GM12801 (cell line): ENCODE data around the gene CHMP4A.

Source experiments
- TF ChIP-seq, protein P1 (sequence below): IDR thresholded peaks from one replicate; pipeline ENCODE4 v1.5.1; 2011; ENCODE audit warnings: control low read depth; ENCODE audit not compliant: insufficient read length; ENCODE audit errors: extremely low read depth

The CHMP4A gene

DNA sequence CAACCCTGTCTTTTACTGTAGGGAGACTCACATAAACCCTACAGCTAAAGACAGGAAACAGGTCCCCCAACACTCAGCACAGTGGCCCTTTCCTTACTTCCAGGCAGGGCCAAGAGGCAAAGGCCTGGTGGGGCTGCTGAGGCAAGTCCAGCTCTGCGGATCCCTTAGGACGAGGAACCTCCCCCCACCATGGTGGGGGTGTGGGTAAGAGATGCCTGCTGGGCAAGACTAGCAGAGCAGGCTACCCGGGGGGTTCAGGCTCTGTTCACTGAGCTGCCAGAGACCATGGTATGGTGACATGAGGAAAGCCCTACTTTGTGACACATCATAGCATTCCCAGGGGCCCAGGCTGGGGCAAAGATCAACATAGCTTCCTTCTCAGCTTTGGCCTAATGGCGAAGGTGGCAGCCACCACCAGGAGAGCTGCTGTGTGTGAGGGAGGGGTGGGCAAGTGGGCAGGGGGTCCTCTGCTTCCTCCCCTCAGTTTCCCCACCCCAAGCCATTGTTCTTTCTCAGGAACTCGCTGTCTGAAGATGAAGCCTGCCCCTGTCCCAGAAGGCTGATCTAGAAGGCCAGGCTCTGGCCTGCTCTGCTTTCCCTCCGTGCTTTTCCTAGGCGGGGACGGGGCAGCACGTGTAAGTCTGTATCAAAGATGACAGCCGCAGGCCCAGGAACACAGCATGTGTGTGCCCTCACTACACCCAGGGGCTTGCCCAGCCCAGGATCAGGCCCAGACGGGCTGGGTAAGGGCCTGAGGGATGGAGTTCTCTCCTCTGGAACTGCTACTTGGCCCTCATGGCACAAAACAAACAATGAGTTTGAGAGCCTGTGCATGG, 39.2 kb upstream of the CHMP4A start:
- TF ChIP-seq, protein P1, sequence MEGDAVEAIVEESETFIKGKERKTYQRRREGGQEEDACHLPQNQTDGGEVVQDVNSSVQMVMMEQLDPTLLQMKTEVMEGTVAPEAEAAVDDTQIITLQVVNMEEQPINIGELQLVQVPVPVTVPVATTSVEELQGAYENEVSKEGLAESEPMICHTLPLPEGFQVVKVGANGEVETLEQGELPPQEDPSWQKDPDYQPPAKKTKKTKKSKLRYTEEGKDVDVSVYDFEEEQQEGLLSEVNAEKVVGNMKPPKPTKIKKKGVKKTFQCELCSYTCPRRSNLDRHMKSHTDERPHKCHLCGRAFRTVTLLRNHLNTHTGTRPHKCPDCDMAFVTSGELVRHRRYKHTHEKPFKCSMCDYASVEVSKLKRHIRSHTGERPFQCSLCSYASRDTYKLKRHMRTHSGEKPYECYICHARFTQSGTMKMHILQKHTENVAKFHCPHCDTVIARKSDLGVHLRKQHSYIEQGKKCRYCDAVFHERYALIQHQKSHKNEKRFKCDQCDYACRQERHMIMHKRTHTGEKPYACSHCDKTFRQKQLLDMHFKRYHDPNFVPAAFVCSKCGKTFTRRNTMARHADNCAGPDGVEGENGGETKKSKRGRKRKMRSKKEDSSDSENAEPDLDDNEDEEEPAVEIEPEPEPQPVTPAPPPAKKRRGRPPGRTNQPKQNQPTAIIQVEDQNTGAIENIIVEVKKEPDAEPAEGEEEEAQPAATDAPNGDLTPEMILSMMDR = no peak

DNA sequence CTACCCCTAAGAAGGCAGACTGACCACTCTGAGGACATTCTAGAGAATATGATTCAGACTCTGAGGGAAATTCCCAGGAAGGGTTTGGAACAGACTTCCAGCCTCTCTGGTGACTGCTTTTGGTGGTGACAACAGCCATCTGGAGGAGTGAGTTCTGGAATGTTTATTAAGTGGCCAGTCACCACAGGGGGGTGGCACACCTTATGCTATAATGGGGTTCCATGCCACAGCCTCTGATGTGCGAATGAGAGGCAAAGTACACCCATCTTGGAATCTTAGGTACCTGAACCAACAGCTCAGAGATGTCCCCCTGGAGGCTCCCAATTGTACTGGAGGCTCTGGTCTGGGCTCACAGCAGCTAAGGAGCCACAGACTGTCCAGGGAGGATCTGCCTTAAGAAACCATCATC, 38.6 kb upstream of the CHMP4A start:
- TF ChIP-seq, protein P1 = no peak

DNA sequence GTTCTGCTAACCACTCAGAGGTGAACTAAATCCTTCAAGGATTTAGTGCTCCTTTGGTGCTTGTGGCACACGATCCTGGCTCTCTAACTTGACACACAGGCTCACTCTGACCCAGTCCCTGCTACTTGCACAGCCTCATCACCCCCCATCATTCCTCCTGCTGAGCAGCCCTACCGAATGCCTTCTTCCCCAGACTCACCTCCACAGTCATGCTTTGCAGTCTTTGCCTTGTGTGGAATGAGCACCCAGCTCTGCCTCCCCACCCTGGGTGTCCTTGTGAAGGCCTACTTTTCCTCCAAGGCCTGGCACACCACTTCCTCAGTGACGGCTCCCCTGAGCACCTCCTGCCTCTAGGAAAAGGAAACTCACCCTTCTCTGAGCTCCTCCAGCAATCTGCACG, 37.1 kb upstream of the CHMP4A start:
- TF ChIP-seq, protein P1 = no peak

DNA sequence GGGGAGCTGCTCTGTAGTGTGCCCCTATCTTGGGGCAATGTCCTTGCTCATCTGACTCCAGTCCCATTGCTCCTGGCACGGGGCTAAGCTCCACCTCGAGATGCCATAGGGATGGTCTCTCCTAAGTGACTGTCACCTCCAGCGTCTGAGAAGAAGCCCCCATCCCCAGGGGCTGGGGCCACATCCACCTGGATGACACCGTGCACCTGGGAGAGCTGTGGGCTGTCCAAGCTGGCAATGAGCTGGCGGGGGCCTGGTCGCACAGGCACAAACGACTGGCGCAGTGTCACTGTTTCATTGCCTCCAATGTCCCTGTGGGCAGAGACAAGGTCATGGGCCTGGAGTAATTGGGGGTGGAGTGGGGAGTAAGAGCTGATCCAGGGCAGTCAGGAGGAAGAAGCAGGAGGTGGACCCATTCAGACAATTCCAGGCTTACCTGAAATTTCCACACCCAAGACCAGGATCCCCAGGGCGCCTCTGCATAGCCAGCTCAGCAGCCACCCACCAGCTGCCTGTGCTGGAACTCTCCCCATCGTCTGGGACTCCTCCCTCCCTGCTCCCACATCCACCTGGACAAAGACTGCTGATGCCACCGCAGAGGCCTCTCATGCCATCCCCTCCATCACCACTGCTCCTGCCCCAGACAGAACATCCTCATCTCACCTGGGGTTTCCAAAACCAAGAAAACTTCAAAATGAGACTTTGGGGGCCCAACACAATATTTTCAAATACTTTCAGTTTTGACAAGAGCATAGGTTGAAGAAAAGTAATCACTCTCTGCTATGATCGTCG, 36.1 kb upstream of the CHMP4A start:
- TF ChIP-seq, protein P1 = no peak

DNA sequence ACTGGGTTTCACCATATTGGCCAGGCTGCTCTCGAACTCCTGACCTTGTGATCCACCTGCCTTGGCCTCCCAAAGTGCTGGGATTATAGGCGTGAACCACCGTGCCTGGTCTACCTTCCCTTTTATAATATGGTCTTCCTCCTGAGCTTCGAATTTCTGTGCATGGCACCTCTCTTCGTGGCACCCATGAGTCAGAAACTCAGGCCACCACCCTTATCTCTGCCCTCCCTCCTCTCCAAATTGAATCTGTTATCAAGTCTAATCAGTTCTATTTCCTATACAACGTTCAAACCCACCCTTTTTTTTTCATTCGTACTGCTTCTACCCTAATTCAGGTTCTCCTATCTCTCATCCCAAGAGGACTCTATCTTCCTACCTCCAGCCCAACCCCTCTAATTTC, 34.1 kb upstream of the CHMP4A start:
- TF ChIP-seq, protein P1 = no peak

DNA sequence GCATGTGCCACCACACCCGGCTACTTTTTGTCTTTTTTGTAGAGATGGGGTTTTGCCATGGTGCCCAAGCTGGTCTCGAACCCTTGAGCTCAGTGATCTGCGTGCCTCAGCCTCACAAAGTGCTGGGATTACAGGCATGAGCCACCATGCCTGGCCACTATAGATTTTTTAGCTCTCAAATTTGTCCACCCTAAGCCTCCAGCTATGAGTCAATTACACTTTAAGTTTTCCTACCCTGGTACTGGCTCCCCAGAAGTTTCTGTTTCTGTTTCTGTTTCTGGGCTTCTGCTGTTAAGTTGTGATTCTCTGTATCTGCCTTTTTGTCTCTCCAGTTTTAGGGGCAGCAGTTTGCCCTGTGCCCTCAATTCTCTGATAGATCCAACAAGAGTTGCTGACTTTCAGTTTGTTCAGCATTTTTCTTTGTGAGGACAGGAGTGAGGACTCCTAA, 33.5 kb upstream of the CHMP4A start:
- TF ChIP-seq, protein P1 = no peak

DNA sequence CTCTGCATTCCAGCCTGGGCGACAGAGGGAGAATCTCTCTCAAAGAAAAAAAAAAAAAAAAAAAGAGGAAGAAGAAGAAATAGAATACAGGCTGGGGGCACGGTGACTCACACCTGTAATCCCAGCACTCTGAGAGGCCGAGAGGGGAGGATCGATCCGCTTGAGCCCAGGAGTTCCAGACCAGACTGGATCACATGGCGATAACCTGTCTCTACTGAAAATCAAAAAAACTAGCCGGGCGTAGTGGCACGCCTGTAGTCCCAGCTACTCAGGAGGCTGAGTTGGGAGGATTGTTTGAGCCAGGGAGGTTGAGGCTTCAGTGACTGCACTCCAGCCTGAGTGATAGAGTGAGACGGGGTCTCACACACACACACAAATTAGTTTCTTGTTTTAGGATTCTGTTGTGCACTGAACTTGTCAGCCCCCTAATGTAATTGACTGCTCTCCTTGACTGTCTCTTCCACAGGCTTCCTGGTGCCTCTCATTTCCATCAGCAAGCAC, 30.1 kb upstream of the CHMP4A start:
- TF ChIP-seq, protein P1 = no peak
